ENCODE measurements around the gene RPS26. TPM values are rescaled to one million over a fixed set of nuclear protein-coding genes. Genes with fewer than 3 reads are reported as not detected.

Gene RPS26
- total RNA-seq, 2 donors from 2014 or later: 32.5 to 36.1 TPM

GRCh38 chr12:56078931-56079722 is 37.4 kb downstream of the RPS26 start:
- no peaks in the 10 kb centered on the region for H3K9me3 Mint-ChIP-seq
- H3K27me3 Mint-ChIP-seq: peaks cover 4% of the 10 kb centered on the region
- no peaks in the 10 kb centered on the region for H3K36me3 Mint-ChIP-seq (ENCODE audit: low read depth)
- H3K27ac Mint-ChIP-seq: no peak overlapping the region
- peak; percentile 57 for ATAC-seq (replicated peaks)
- peak overlapping the region; percentile 76 for H3K4me3 Mint-ChIP-seq
- no peaks in the 10 kb centered on the region for H3K4me1 Mint-ChIP-seq

DNA sequence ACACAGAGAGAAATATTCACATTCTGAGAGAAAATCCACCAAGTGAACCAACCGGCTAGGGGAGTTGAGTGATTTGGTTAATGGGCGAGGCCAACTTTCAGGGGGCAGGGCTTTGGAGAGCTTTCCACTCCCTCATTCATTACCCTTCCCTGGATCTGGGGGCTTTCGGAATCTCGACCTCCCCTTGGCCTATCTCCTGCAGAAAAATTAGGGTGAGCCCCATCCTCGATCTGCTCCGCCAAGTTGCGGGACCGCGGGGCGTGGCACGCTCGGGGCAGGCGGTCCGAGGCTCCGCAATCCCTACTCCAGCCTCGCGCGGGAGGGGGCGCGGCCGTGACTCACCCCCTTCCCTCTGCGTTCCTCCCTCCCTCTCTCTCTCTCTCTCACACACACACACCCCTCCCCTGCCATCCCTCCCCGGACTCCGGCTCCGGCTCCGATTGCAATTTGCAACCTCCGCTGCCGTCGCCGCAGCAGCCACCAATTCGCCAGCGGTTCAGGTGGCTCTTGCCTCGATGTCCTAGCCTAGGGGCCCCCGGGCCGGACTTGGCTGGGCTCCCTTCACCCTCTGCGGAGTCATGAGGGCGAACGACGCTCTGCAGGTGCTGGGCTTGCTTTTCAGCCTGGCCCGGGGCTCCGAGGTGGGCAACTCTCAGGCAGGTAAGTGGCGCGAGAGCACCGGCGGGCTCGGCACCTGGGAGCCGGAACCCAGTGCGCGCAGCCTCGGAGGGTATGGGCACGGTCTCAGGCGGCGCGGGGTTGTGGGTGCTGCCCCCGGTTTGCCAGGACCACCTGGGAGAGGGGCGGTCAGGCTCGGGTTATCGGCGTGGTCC is 38.2 kb downstream of the RPS26 start, which contains the start of gene ERBB3:
ERBB3 (plus strand) TSS at position 443 of the 833 bp plus-strand sequence; CDS start at position 579, 136 bp downstream.
- H3K27ac Mint-ChIP-seq: no peak within 1 kb of the TSS
- H3K27me3 Mint-ChIP-seq: peaks cover 4% of the 10 kb centered on the region
- no peaks in the 10 kb centered on the region for H3K9me3 Mint-ChIP-seq
- ATAC-seq (replicated peaks): peak; percentile 94
- H3K4me3 Mint-ChIP-seq: peak within 1 kb of the TSS; percentile 76
- no peaks in the 10 kb centered on the region for H3K36me3 Mint-ChIP-seq (ENCODE audit: low read depth)
- no peaks in the 10 kb centered on the region for H3K4me1 Mint-ChIP-seq

DNA sequence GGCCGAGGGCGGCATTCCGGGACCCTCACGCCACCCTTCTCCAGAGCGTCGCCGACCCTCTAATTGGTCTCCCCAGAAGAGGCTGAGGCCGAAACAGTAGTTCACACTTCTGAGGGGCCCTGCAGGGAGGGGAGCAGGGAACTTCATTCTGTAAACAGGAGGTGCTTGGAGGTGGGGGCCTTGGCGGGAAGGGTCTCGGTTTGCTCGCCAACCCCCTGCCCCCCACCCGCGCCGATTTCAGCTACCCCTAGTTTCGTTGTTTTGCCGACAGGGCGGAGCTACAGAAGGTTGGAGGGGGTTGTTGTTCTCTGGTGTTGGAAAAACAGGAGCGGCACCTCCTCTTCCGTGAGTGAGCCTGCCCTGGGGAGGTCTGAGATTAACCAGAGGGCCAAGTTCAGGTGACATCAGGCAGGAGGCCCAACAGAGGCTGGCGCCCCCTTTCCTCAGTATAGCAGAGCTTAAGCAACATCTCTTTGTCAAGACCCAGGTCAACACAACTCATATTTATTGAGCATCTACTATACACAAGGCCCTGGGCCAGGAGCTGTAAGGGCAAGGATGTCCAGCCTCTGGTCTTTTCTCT is 38.9 kb downstream of the RPS26 start:
- Mint-ChIP-seq H3K36me3 (ENCODE audit: low read depth) (no peaks in the 10 kb centered on the region), H3K27me3 (peaks cover 4% of the 10 kb centered on the region), H3K27ac (no peak overlapping the region), H3K4me1 (no peaks in the 10 kb centered on the region), H3K4me3 (peak overlapping the region; percentile 76), H3K9me3 (no peaks in the 10 kb centered on the region)
- ATAC-seq (replicated peaks): no peak

DNA sequence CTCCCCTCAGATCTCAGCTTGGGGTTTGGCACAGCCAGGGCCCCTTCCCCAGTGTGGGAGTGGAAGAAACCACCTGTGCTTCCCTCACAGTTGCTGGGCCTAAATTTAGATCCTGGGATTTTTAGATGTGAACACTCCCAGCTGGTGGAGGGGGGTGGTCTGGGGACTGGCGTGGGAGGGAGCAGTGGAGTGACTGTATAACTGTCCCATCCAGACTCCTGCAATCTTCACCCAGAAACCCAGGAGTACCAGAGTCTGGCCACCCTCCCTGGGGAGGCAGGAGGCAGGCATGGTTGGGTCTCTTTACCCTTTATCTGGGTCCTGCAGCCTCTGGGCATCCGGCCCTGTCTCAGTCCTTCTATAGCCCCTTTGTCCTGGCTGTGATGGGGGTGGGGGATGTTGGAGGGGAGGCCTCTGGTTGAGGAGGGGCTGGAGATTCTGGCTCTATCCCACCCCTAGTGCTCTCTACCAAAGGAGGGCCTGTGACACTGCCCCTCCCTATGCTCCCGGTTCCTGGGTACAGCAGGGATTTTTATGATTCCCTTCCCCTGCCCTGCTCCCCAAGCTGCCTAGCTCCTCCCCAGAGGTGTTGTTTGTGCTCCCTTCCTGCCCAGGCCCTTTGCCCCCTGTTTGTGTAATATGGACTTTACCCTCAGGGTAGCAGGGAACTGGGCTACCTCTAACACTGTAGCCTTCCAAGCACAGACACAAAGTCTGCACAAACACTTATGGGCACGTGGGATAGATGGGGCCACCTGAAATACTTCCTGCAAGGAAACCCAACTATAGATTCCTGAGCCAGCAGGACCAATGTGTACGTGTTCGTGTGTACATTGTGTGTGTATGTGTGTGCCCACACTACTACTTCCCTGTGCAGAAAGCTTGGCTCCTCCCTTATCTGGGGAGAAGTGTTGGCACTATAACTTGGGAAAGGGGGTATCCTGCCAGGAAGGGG is 40.0 kb downstream of the RPS26 start:
- no peaks in the 10 kb centered on the region for H3K36me3 Mint-ChIP-seq (ENCODE audit: low read depth)

GRCh38 chr12:56082382-56082781 is 40.7 kb downstream of the RPS26 start:
- Mint-ChIP-seq H3K9me3 (no peaks in the 10 kb centered on the region), H3K27me3 (peaks cover 4% of the 10 kb centered on the region), H3K4me3 (no peak overlapping the region), H3K36me3 (ENCODE audit: low read depth) (no peaks in the 10 kb centered on the region), H3K27ac (no peak overlapping the region), H3K4me1 (no peaks in the 10 kb centered on the region)
- ATAC-seq (replicated peaks): no peak

More for the DNA sequence above, 40.0 kb downstream of the RPS26 start:
- peak overlapping the region; percentile 76 for H3K4me3 Mint-ChIP-seq
- H3K4me1 Mint-ChIP-seq: no peaks in the 10 kb centered on the region
- ATAC-seq (replicated peaks): no peak
- no peaks in the 10 kb centered on the region for H3K9me3 Mint-ChIP-seq
- H3K27ac Mint-ChIP-seq: no peak overlapping the region
- peaks cover 4% of the 10 kb centered on the region for H3K27me3 Mint-ChIP-seq

- peaks cover 4% of the 10 kb centered on the region for H3K27me3 Mint-ChIP-seq
- H3K4me3 Mint-ChIP-seq: no peak overlapping the region
- no peaks in the 10 kb centered on the region for H3K9me3 Mint-ChIP-seq
- no peaks in the 10 kb centered on the region for H3K36me3 Mint-ChIP-seq (ENCODE audit: low read depth)
- no peaks in the 10 kb centered on the region for H3K4me1 Mint-ChIP-seq
- no peak overlapping the region for H3K27ac Mint-ChIP-seq
- ATAC-seq (replicated peaks): no peak
These were observed 41.2 kb downstream of the RPS26 start for GRCh38 chr12:56082967-56083366.

DNA sequence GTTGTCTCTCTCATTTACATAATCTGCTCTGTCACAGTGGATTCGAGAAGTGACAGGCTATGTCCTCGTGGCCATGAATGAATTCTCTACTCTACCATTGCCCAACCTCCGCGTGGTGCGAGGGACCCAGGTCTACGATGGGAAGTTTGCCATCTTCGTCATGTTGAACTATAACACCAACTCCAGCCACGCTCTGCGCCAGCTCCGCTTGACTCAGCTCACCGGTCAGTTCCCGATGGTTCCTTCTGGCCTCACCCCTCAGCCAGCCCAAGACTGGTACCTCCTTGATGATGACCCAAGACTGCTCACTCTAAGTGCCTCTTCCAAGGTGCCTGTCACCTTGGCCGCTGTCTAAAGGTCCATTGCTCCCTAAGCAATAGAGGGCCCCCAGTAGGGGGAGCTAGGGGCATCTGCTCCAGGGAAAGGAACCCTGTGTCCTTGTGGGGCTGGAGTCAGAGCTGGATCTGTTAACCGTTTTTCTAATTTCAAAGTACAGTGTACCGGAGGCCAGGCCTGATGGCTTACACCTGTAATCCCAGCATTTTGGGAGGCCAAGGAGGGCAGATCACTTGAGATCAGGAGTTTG is 43.3 kb downstream of the RPS26 start:
- H3K9me3 Mint-ChIP-seq: no peaks in the 10 kb centered on the region
- peaks cover 4% of the 10 kb centered on the region for H3K27me3 Mint-ChIP-seq
- H3K4me1 Mint-ChIP-seq: no peaks in the 10 kb centered on the region
- no peak overlapping the region for H3K27ac Mint-ChIP-seq
- H3K36me3 Mint-ChIP-seq (ENCODE audit: low read depth): no peaks in the 10 kb centered on the region
- peak; percentile 66 for ATAC-seq (replicated peaks)
- H3K4me3 Mint-ChIP-seq: no peak overlapping the region

DNA sequence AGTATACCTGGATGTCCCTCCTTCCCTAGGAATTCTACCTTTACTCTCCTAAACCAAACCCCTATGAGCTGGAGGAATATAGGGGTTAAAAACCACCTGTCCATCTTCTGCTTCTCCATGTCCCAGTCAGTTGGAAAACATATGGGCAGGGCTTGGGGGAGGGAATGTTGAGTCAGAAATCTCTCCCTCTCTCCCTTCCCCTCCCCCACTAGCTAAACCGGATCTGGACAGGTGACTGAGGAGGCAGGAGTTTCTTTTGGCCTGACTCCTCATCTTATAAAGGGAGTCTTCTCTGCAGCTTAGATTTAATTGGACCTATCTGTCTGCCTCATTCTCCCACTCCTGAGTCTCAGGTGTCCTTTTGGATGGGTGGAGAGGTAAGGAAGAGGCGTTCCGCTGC is 44.4 kb downstream of the RPS26 start:
- no peaks in the 10 kb centered on the region for H3K4me1 Mint-ChIP-seq
- no peak overlapping the region for H3K27ac Mint-ChIP-seq
- H3K27me3 Mint-ChIP-seq: peaks cover 1% of the 10 kb centered on the region
- no peak overlapping the region for H3K4me3 Mint-ChIP-seq
- no peak for ATAC-seq (replicated peaks)
- no peaks in the 10 kb centered on the region for H3K36me3 Mint-ChIP-seq (ENCODE audit: low read depth)
- H3K9me3 Mint-ChIP-seq: no peaks in the 10 kb centered on the region

GRCh38 chr12:56086608-56087007 is 44.9 kb downstream of the RPS26 start:
- Mint-ChIP-seq H3K4me3 (no peak overlapping the region), H3K27ac (no peak overlapping the region), H3K36me3 (ENCODE audit: low read depth) (no peaks in the 10 kb centered on the region), H3K9me3 (no peaks in the 10 kb centered on the region), H3K4me1 (no peaks in the 10 kb centered on the region), H3K27me3 (no peaks in the 10 kb centered on the region)
- ATAC-seq (replicated peaks): no peak

GRCh38 chr12:56087220-56087619 is 45.5 kb downstream of the RPS26 start:
- no peak overlapping the region for H3K27ac Mint-ChIP-seq
- H3K36me3 Mint-ChIP-seq (ENCODE audit: low read depth): no peaks in the 10 kb centered on the region
- H3K27me3 Mint-ChIP-seq: no peaks in the 10 kb centered on the region
- H3K4me1 Mint-ChIP-seq: no peaks in the 10 kb centered on the region
- ATAC-seq (replicated peaks): no peak
- H3K9me3 Mint-ChIP-seq: no peaks in the 10 kb centered on the region
- no peak overlapping the region for H3K4me3 Mint-ChIP-seq

Other genes starting within 250 kb of the RPS26 start
- 100 to 1,000 TPM in 1 of 2 donors, 10 to 100 TPM in 1; 63.6 to 103 TPM for gene SARNP, start 224.2 kb upstream of the RPS26 start, total RNA-seq
- gene ORMDL2, start 223.9 kb upstream of the RPS26 start, total RNA-seq: 10 to 100 TPM; 26.5 to 40.2 TPM
- 10 to 100 TPM; 30.7 to 33.0 TPM for gene DNAJC14, start 212.3 kb upstream of the RPS26 start, total RNA-seq
- not detected for gene MMP19, start 199.0 kb upstream of the RPS26 start, total RNA-seq
- 10 to 100 TPM; 23.4 to 35.6 TPM for gene PYM1, start 114.0 kb upstream of the RPS26 start, total RNA-seq
- gene DGKA, start 110.8 kb upstream of the RPS26 start, total RNA-seq: 100 to 1,000 TPM; 282 to 502 TPM
- gene PMEL, start 75.9 kb upstream of the RPS26 start, total RNA-seq: 1 to 10 TPM in 1 of 2 donors, under 1 TPM in 1; 0.30 to 2.5 TPM
- 100 to 1,000 TPM; 101 to 104 TPM for gene CDK2, start 75.1 kb upstream of the RPS26 start, total RNA-seq
- gene RAB5B, start 67.8 kb upstream of the RPS26 start, total RNA-seq: 10 to 100 TPM; 34.2 to 50.8 TPM
- 1 to 10 TPM; 3.4 to 3.5 TPM for gene SUOX, start 44.6 kb upstream of the RPS26 start, total RNA-seq
- gene IKZF4, start 20.9 kb upstream of the RPS26 start, total RNA-seq: 10 to 100 TPM; 19.1 to 20.3 TPM
- gene ERBB3, start 38.2 kb downstream of the RPS26 start, total RNA-seq: under 1 TPM; 0.56 to 0.64 TPM
- 100 to 1,000 TPM; 213 to 427 TPM for gene PA2G4, start 62.6 kb downstream of the RPS26 start, total RNA-seq
- 1,000 to 10,000 TPM; 4,564 to 4,582 TPM for gene RPL41, start 74.7 kb downstream of the RPS26 start, total RNA-seq
- 1 to 10 TPM; 7.8 to 8.0 TPM for gene ZC3H10, start 76.3 kb downstream of the RPS26 start, total RNA-seq
- gene ESYT1, start 86.3 kb downstream of the RPS26 start, total RNA-seq: 100 to 1,000 TPM; 234 to 236 TPM
- gene MYL6B, start 110.7 kb downstream of the RPS26 start, total RNA-seq: 100 to 1,000 TPM in 1 of 2 donors, 10 to 100 TPM in 1; 96.9 to 114 TPM
- gene MYL6, start 116.4 kb downstream of the RPS26 start, total RNA-seq: 1,000 to 10,000 TPM in 1 of 2 donors, 100 to 1,000 TPM in 1; 974 to 1,528 TPM
- 100 to 1,000 TPM; 104 to 114 TPM for gene SMARCC2, start 147.6 kb downstream of the RPS26 start, total RNA-seq
- gene RNF41, start 180.0 kb downstream of the RPS26 start, total RNA-seq: 10 to 100 TPM; 31.4 to 33.0 TPM
- 10 to 100 TPM; 61.0 to 96.6 TPM for gene NABP2, start 182.4 kb downstream of the RPS26 start, total RNA-seq
- under 1 TPM in 1 of 2 donors, not detected in 1; 0.41 TPM for gene SLC39A5, start 188.1 kb downstream of the RPS26 start, total RNA-seq
- gene ANKRD52, start 216.5 kb downstream of the RPS26 start, total RNA-seq: 10 to 100 TPM; 31.1 to 43.0 TPM
- gene COQ10A, start 225.0 kb downstream of the RPS26 start, total RNA-seq: 1 to 10 TPM; 5.3 to 9.7 TPM